NCI-H1694 (cell line): Measurements from ENCODE around the gene ALG6.
"Not testable (repeated sequence)": the region's sequence is repeated elsewhere in the genome, so short reads cannot be mapped to it uniquely, and the experiment has no call there.

Experiments used
- DNase-seq: peaks from one replicate; lab custom pipeline; 2025; lab: John Stamatoyannopoulos, UW

Gene ALG6

GRCh38 chr1:63328781-63329180, 38.6 kb upstream of the ALG6 start:
- no peak for DNase-seq

GRCh38 chr1:63329621-63330330, 37.7 kb upstream of the ALG6 start:
- DNase-seq = no peak

- no peak for DNase-seq
Measured at GRCh38 chr1:63330331-63330916, 37.0 kb upstream of the ALG6 start.

GRCh38 chr1:63342402-63342801, 25.0 kb upstream of the ALG6 start:
- no peak for DNase-seq

GRCh38 chr1:63343922-63344321, 23.5 kb upstream of the ALG6 start:
- no peak for DNase-seq

GRCh38 chr1:63350320-63350719, 17.1 kb upstream of the ALG6 start:
- DNase-seq = no peak

GRCh38 chr1:63352736-63353135, 14.7 kb upstream of the ALG6 start:
- DNase-seq = no peak

GRCh38 chr1:63356234-63356633, 11.2 kb upstream of the ALG6 start:
- not testable (repeated sequence) for DNase-seq

GRCh38 chr1:63359561-63359960, 7.9 kb upstream of the ALG6 start:
- DNase-seq = no peak

GRCh38 chr1:63362073-63362472, 5.4 kb upstream of the ALG6 start:
- no peak for DNase-seq

- no peak for DNase-seq
Measured at GRCh38 chr1:63362578-63362977, 4.8 kb upstream of the ALG6 start.

- DNase-seq = no peak
Measured at GRCh38 chr1:63363014-63363413, 4.4 kb upstream of the ALG6 start.

- DNase-seq = no peak
Measured at GRCh38 chr1:63366908-63367214, 566 bp upstream of the ALG6 start.

GRCh38 chr1:63368131-63368530, 704 bp downstream of the ALG6 start:
- DNase-seq = no peak

GRCh38 chr1:63379583-63379982, 12.2 kb downstream of the ALG6 start:
- DNase-seq = no peak

- no peak for DNase-seq
Measured at GRCh38 chr1:63381741-63382140, 14.3 kb downstream of the ALG6 start.

- no peak for DNase-seq
Measured at GRCh38 chr1:63401945-63402344, 34.5 kb downstream of the ALG6 start.

GRCh38 chr1:63403386-63403785, 36.0 kb downstream of the ALG6 start:
- no peak for DNase-seq

- DNase-seq = no peak
Measured at GRCh38 chr1:63405021-63405420, 37.6 kb downstream of the ALG6 start.

- DNase-seq = no peak
Measured at GRCh38 chr1:63405987-63406386, 38.6 kb downstream of the ALG6 start.

- no peak for DNase-seq
Measured at GRCh38 chr1:63407002-63407401, 39.6 kb downstream of the ALG6 start.

GRCh38 chr1:63408331-63408730, 40.9 kb downstream of the ALG6 start:
- no peak for DNase-seq

GRCh38 chr1:63411066-63411465, 43.6 kb downstream of the ALG6 start:
- DNase-seq = no peak

- DNase-seq = no peak
Measured at GRCh38 chr1:63413394-63413793, 46.0 kb downstream of the ALG6 start.
